GM19395 (cell line): ENCODE results near the gene ISL2.

ENCODE experiments used
- ATAC-seq: cut with Tn5 transposase; IDR thresholded peaks from one replicate; pipeline ENCODE4 v1.9.1; 2021; ENCODE audit warnings: mild to moderate bottlenecking, moderate library complexity; ENCODE audit not compliant: unreplicated experiment

The ISL2 gene

GRCh38 chr15:76368122-76368621 is 31.6 kb downstream of the ISL2 start:
- no peak for ATAC-seq

- no peak for ATAC-seq
Measured at GRCh38 chr15:76376029-76376428, 39.5 kb downstream of the ISL2 start.

GRCh38 chr15:76376816-76377215 is 40.2 kb downstream of the ISL2 start:
- no peak for ATAC-seq

- ATAC-seq, result no peak
Measured at GRCh38 chr15:76377217-76377616, 40.6 kb downstream of the ISL2 start.

- ATAC-seq, result no peak
Measured at GRCh38 chr15:76377751-76378150, 41.2 kb downstream of the ISL2 start.

GRCh38 chr15:76378691-76379090 is 42.1 kb downstream of the ISL2 start:
- ATAC-seq, result no peak

- no peak for ATAC-seq
Measured at GRCh38 chr15:76380249-76380648, 43.7 kb downstream of the ISL2 start.

GRCh38 chr15:76381366-76381765 is 44.8 kb downstream of the ISL2 start:
- ATAC-seq, result no peak

GRCh38 chr15:76382987-76383728 is 46.6 kb downstream of the ISL2 start:
- ATAC-seq, result no peak

- ATAC-seq, result no peak
Measured at GRCh38 chr15:76384409-76384808, 47.8 kb downstream of the ISL2 start.

- ATAC-seq, result no peak
Measured at GRCh38 chr15:76386178-76386577, 49.6 kb downstream of the ISL2 start.

- no peak for ATAC-seq
Measured at GRCh38 chr15:76386926-76387325, 50.4 kb downstream of the ISL2 start.

GRCh38 chr15:76390571-76390970 is 54.0 kb downstream of the ISL2 start:
- ATAC-seq, result no peak

- no peak for ATAC-seq
Measured at GRCh38 chr15:76391309-76391708, 54.7 kb downstream of the ISL2 start.

GRCh38 chr15:76391847-76392246 is 55.3 kb downstream of the ISL2 start:
- no peak for ATAC-seq
